AG04449 (cell line): ENCODE data around the gene SNX20.

Experiments used
- CTCF ChIA-PET: fragments of 350-600 bp; formaldehyde crosslinking; extraction: SDS; loops from one replicate; lab custom pipeline; 2021; ENCODE audit warnings: antibody characterized with exemption; lab: Yijun Ruan, JAX
- POLR2A ChIA-PET: fragments of 400-600, 350-600 bp; formaldehyde crosslinking; extraction: SDS; loops from one replicate; lab custom pipeline; 2020; ENCODE audit warnings: antibody characterized with exemption, inconsistent platforms; lab: Yijun Ruan, JAX
- DNase-seq: peaks from one replicate; pipeline ENCODE4 v3.0.0-alpha.2; 2010; ENCODE audit warnings: low read depth, low spot score
- H3K4me3 ChIP-seq: 2 replicates; pipeline ENCODE4 v1.5.1; 2011; ENCODE audit warnings: low read depth, mild to moderate bottlenecking, control low read depth, low read length
- TF ChIP-seq, protein P1 (sequence below): IDR thresholded peaks from one replicate; pipeline ENCODE4 v1.5.1; 2011; ENCODE audit warnings: mild to moderate bottlenecking, moderate library complexity, low read length, control low read depth, inconsistent platforms; ENCODE audit not compliant: insufficient read depth; ENCODE audit errors: missing control alignments

SNX20 gene

DNA sequence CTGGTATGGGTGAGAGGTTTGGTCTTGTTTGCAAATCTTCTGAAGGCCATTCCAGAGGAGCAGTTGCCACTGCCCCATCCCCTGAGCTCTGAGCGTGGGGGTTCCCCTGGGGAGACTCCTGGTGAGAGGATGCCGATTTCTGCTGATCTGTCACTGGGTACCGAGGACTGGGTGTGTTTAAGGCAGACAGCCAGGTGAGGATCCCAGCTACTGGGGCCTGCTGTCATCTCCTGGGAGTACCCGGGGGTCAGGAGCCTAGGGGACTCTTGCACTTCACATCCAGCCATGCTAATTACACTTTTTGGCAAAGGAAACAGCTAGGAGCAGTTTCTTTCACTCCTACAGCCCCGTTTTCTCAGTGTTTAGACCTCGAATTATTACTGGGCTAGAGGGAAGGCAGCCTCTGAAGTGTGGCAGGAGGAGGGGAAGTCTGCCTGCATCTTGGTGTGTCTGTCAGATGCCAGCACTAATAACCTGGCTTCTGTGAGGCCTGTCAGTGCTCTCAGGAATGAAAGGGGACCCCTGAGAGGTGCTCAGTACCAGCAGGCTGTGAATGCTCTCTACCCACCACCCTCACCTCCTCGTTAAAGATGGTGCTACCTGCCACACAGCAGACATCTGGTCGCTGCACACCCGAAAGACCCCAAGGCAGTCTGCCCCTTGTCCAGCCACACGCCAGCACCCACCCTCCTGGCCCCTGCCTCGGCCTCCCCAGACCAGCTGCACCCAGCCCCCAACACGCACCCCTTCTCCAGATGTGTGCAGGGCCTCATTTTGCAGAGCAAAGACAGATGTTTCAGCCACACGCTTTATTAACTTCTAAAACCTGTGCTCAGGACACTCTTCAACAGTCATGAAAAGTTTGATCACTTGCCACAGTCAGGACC is 43.2 kb downstream of the SNX20 start:
- CTCF ChIA-PET = interaction anchor here (2.4 kb wide), 1 partner anchor 27 kb away, joined by 7 read pairs; no protein-coding TSS in a partner anchor
- no peak for DNase-seq
- TF ChIP-seq, protein P1, sequence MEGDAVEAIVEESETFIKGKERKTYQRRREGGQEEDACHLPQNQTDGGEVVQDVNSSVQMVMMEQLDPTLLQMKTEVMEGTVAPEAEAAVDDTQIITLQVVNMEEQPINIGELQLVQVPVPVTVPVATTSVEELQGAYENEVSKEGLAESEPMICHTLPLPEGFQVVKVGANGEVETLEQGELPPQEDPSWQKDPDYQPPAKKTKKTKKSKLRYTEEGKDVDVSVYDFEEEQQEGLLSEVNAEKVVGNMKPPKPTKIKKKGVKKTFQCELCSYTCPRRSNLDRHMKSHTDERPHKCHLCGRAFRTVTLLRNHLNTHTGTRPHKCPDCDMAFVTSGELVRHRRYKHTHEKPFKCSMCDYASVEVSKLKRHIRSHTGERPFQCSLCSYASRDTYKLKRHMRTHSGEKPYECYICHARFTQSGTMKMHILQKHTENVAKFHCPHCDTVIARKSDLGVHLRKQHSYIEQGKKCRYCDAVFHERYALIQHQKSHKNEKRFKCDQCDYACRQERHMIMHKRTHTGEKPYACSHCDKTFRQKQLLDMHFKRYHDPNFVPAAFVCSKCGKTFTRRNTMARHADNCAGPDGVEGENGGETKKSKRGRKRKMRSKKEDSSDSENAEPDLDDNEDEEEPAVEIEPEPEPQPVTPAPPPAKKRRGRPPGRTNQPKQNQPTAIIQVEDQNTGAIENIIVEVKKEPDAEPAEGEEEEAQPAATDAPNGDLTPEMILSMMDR = no peak
- POLR2A ChIA-PET = no interaction called here
- H3K4me3 ChIP-seq = no peak overlapping the region

DNA sequence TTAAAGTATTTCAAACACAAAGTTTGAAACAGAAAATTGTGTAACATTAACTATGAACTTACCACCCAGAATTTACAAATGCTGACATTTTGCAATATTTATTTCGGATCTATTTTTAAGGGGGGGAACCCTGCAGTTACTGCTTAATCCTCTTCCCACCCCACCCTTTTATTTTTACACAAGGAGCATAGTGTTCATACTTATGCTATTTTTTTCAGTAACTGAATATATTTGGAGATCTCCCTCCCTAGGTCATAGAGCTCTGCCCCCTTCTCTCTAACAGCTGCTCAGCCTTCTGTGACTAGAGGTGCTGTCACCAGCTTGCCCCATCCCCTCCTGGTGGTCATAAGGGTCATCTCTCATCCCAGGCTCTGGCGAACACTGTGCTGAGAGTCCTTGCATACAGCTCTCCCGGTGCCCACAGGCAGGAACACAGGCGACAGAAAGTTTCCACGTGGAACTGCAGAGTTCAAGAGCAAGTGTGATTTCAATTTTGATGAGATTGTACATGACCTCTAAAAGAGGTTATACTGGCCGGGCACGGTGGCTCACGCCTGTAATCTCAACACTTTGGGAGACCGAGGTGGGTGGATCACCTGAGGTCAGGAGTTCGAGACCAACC is 44.2 kb downstream of the SNX20 start:
- TF ChIP-seq, protein P1 = no peak
- DNase-seq = no peak
- no peak overlapping the region for H3K4me3 ChIP-seq
- CTCF ChIA-PET = interaction anchor here (0.7 to 2.4 kb wide), 2 partner anchors 28 to 43 kb away, joined by 3 to 7 read pairs; no protein-coding TSS in a partner anchor
- POLR2A ChIA-PET = no interaction called here

GRCh38 chr16:50635505-50636392 is 45.4 kb downstream of the SNX20 start:
- no peak overlapping the region for H3K4me3 ChIP-seq
- TF ChIP-seq, protein P1 = no peak
- ChIA-PET POLR2A (no interaction called here), CTCF (interaction anchor here (1.2 to 2.4 kb wide), 3 partner anchors 10 to 30 kb away, joined by 6 to 10 read pairs (median 7); no protein-coding TSS in a partner anchor)
- no peak for DNase-seq

GRCh38 chr16:50634947-50635346 is 46.2 kb downstream of the SNX20 start:
- TF ChIP-seq, protein P1 = no peak
- POLR2A ChIA-PET = no interaction called here
- DNase-seq = no peak
- CTCF ChIA-PET = interaction anchor here (1.2 to 2.3 kb wide), 2 partner anchors 10 to 31 kb away, joined by 6 to 10 read pairs; no protein-coding TSS in a partner anchor
- H3K4me3 ChIP-seq = no peak overlapping the region

DNA sequence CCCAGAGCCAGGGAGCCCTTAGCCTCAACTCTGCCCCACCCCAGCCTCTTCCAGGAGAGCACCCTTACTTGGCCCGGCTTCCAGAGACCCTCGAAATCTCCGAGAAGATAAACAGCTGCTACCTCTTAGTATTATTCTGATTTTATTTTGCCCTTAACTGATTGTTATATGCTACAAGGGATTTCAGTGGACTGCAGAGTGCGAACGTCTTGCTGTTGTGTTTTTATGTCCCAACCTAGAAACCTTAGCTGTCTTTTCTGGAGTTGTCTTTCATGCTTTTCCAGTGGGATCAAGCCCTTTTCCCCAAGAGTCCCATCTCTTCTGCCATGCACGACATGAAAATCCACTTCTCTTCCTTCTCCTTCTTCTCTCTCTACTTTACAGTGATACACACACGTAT is 47.0 kb downstream of the SNX20 start:
- POLR2A ChIA-PET = no interaction called here
- no peak overlapping the region for H3K4me3 ChIP-seq
- TF ChIP-seq, protein P1 = no peak
- no peak for DNase-seq
- CTCF ChIA-PET = interaction anchor here (2.3 kb wide), 1 partner anchor 32 kb away, joined by 10 read pairs; no protein-coding TSS in a partner anchor
